Brain microvascular endothelial cell (primary cell): Measurements from ENCODE around the gene B3GNT3.
A peak's percentile ranks its signal among the peaks of the same experiment; 100 is the strongest.

Source experiments
- DNase-seq: peaks from one replicate; pipeline ENCODE4 v3.0.0-alpha.2; 2020
- H3K27ac ChIP-seq: fragments of 250-450 bp; sonication (Bioruptor Pico); 2 replicates; pipeline ENCODE4 v1.5.1; 2020; ENCODE audit warnings: mild to moderate bottlenecking, moderate library complexity
- H3K27me3 ChIP-seq: fragments of 250-450 bp; sonication (Bioruptor Pico); replicated peaks from 2 replicates; pipeline ENCODE4 v1.5.1; 2020; ENCODE audit warnings: mild to moderate bottlenecking
- H3K36me3 ChIP-seq: fragments of 250-450 bp; sonication (Bioruptor Pico); replicated peaks from 2 replicates; pipeline ENCODE4 v1.5.1; 2020; ENCODE audit warnings: mild to moderate bottlenecking
- H3K4me3 ChIP-seq: 2 replicates; pipeline ENCODE4 v1.5.1; 2011; ENCODE audit warnings: low read depth, mild to moderate bottlenecking, control low read depth, low read length, moderate library complexity
- CTCF ChIP-seq: IDR thresholded peaks from 2 replicates; pipeline ENCODE4 v1.5.1; 2011; ENCODE audit warnings: low read depth, mild to moderate bottlenecking, moderate library complexity, low read length, control low read depth, inconsistent platforms; ENCODE audit errors: missing control alignments
- in situ Hi-C: cut with HindIII; loops from 2 replicates; pipeline ENCODE4 v1.10.0; 2017; ENCODE audit warnings: low sequenced_read_pairs, low pct_ligation_motif_present

B3GNT3 gene

GRCh38 chr19:17834350-17835181 lies 39.6 kb downstream of the B3GNT3 start:
- no peak overlapping the region for H3K4me3 ChIP-seq
- H3K27me3 ChIP-seq = no peaks in the 10 kb centered on the region
- peak; percentile 43 for TF ChIP-seq CTCF
- no peak for DNase-seq
- no peaks in the 10 kb centered on the region for H3K36me3 ChIP-seq
- in situ Hi-C loops = no loop called here
- H3K27ac ChIP-seq = no peak overlapping the region

GRCh38 chr19:17835182-17836006 lies 40.5 kb downstream of the B3GNT3 start:
- Histone ChIP-seq H3K27ac (no peak overlapping the region), H3K36me3 (no peaks in the 10 kb centered on the region), H3K4me3 (no peak overlapping the region), H3K27me3 (no peaks in the 10 kb centered on the region)
- TF ChIP-seq CTCF = no peak
- in situ Hi-C loops = no loop called here
- DNase-seq = no peak

- in situ Hi-C loops = no loop called here
- H3K36me3 ChIP-seq = no peaks in the 10 kb centered on the region
Observed at GRCh38 chr19:17836530-17836929, 41.6 kb downstream of the B3GNT3 start.

GRCh38 chr19:17837972-17838371 lies 43.0 kb downstream of the B3GNT3 start:
- H3K27me3 ChIP-seq = no peaks in the 10 kb centered on the region
- no peaks in the 10 kb centered on the region for H3K36me3 ChIP-seq
- no peak for TF ChIP-seq CTCF
- in situ Hi-C loops = no loop called here
- H3K4me3 ChIP-seq = no peak overlapping the region
- no peak for DNase-seq
- no peak overlapping the region for H3K27ac ChIP-seq

More at GRCh38 chr19:17836530-17836929, 41.6 kb downstream of the B3GNT3 start:
- no peak for TF ChIP-seq CTCF
- no peak for DNase-seq
- Histone ChIP-seq H3K4me3 (no peak overlapping the region), H3K27ac (no peak overlapping the region), H3K27me3 (no peaks in the 10 kb centered on the region)

GRCh38 chr19:17840019-17840418 lies 45.1 kb downstream of the B3GNT3 start:
- TF ChIP-seq CTCF = no peak
- no peaks in the 10 kb centered on the region for H3K36me3 ChIP-seq
- no peak overlapping the region for H3K27ac ChIP-seq
- in situ Hi-C loops = no loop called here
- DNase-seq = no peak
- H3K27me3 ChIP-seq = no peaks in the 10 kb centered on the region
- no peak overlapping the region for H3K4me3 ChIP-seq
